Panc1 (cell line): ENCODE data around the gene MATCAP1. TPM values are rescaled to one million over a fixed set of nuclear protein-coding genes. Genes with fewer than 3 reads are reported as not detected.
A peak's percentile ranks its signal among the peaks of the same experiment; 100 is the strongest.

Source experiments
- ATAC-seq: fragments of 200-7000 bp; cut with Tn5 transposase; 2 replicates; pipeline ENCODE4 v1.9.1; 2020; ENCODE audit warnings: mild to moderate bottlenecking, moderate library complexity
- Bru-seq: library from RNA; stranded (reverse); fragments of 400-500 nt; gene quantifications from one replicate; lab custom pipeline; 2021; lab: Mats Ljungman, UMichigan
- BruChase-seq, 2 experiments: library from RNA; stranded (reverse); fragments of 400-500 nt; gene quantifications; one replicate each; lab custom pipeline; 2021; lab: Mats Ljungman, UMichigan
- BruUV-seq: library from RNA; stranded (reverse); fragments of 400-500 nt; replicated peaks from 2 replicates; lab custom pipeline; 2021; lab: Mats Ljungman, UMichigan
- CTCF ChIA-PET: fragments of 300-600 bp; sonication (Branson Sonifier 250); formaldehyde crosslinking; loops from one replicate; lab custom pipeline; 2022; ENCODE audit warnings: antibody characterized with exemption; lab: Charles Lee
- POLR2A ChIA-PET: fragments of 300-600 bp; sonication (Branson Sonifier 250); formaldehyde crosslinking; loops from one replicate; lab custom pipeline; 2022; ENCODE audit warnings: antibody characterized with exemption; lab: Charles Lee
- DNase-seq: peaks from one replicate; pipeline ENCODE4 v3.0.0-alpha.2; 2010; ENCODE audit warnings: low read depth, low spot score
- H3K27ac ChIP-seq: 2 replicates; pipeline ENCODE4 v1.5.1; 2011; ENCODE audit warnings: mild to moderate bottlenecking, low read length, inconsistent platforms
- H3K27me3 ChIP-seq: fragments of 200-500 bp; sonication (Bioruptor generic); 2 replicates; pipeline ENCODE4 v1.6.0; 2014; ENCODE audit warnings: low read length, inconsistent platforms; ENCODE audit not compliant: control insufficient read depth, insufficient read depth
- H3K36me3 ChIP-seq: fragments of 200-500 bp; sonication (Bioruptor generic); 2 replicates; pipeline ENCODE4 v1.5.1; 2014; ENCODE audit warnings: inconsistent platforms, mild to moderate bottlenecking, low read length, moderate library complexity; ENCODE audit not compliant: control insufficient read depth, insufficient read depth
- H3K4me1 ChIP-seq: 2 replicates; pipeline ENCODE4 v1.5.1; 2011; ENCODE audit warnings: inconsistent platforms, mild to moderate bottlenecking, low read length, moderate library complexity; ENCODE audit not compliant: control insufficient read depth, insufficient read depth
- H3K4me3 ChIP-seq, 2 experiments: 2 replicates each; pipeline ENCODE4 v1.5.1; 2011 to 2012; ENCODE audit warnings: low read depth in 2 of 2, low read length in 2 of 2, mild to moderate bottlenecking in 2 of 2, inconsistent platforms in 1 of 2, moderate library complexity in 1 of 2
- H3K9me3 ChIP-seq: fragments of 200-500 bp; sonication (Bioruptor generic); 2 replicates; pipeline ENCODE4 v1.5.1; 2014; ENCODE audit warnings: low read depth, mild to moderate bottlenecking, inconsistent platforms, low read length, moderate library complexity; ENCODE audit not compliant: control insufficient read depth, insufficient read depth
- POLR2AphosphoS5 ChIP-seq: IDR thresholded peaks from 2 replicates; pipeline ENCODE4 v1.6.1; 2012; ENCODE audit warnings: mild to moderate bottlenecking, low read depth, low read length, moderate library complexity
- SIN3A ChIP-seq: IDR thresholded peaks from 2 replicates; pipeline ENCODE4 v1.6.1; 2012; ENCODE audit warnings: low read depth, mild to moderate bottlenecking, low read length, moderate library complexity, borderline replicate concordance; ENCODE audit not compliant: insufficient read depth
- in situ Hi-C: cut with HindIII; loops from 2 replicates; pipeline ENCODE4 v1.10.0; 2016; ENCODE audit warnings: low sequenced_read_pairs, low pct_unique_long_range_greater_than_20kb
- intact Hi-C: fragments of 100-400 bp; cut with micrococcal nuclease; formaldehyde crosslinking; loops from one replicate; pipeline ENCODE4 v1.10.0; 2022; ENCODE audit not compliant: unreplicated experiment
- long read RNA-seq: library from polyadenylated mRNA; unstranded; transcript quantifications from one replicate; pipeline ENCODE4 v2.0.0, GENCODE V29; 2021; ENCODE audit not compliant: unreplicated experiment
- polyA plus RNA-seq: library from polyadenylated mRNA; unstranded; fragments of >200 nt; gene quantifications from one replicate; pipeline ENCODE4 v1.2.1, GENCODE V29; 2012; ENCODE audit warnings: missing spikeins; ENCODE audit not compliant: insufficient read length
- total RNA-seq: library from RNA; stranded (reverse); gene quantifications from one replicate; pipeline ENCODE4 v1.2.1, GENCODE V29; 2021; ENCODE audit not compliant: unreplicated experiment
- TF ChIP-seq, protein P1 (sequence below), 2 experiments: IDR thresholded peaks; 2 replicates each; pipeline ENCODE4 v1.6.1; 2011 to 2012; ENCODE audit warnings: low read depth in 2 of 2, control low read depth in 1 of 2, low read length in 1 of 2, mild to moderate bottlenecking in 1 of 2, moderate library complexity in 1 of 2; ENCODE audit not compliant: insufficient read depth in 1 of 2

MATCAP1 gene
- 13.9 TPM for total RNA-seq
- polyA plus RNA-seq: 13.6 TPM
- percentile 63 among the genes with signal in this experiment for Bru-seq, nascent RNA
- percentile 79 among the genes with signal in this experiment for BruChase-seq, experiment 1, labeled RNA remaining after a 2-hour chase
- BruChase-seq, experiment 2, labeled RNA remaining after a 6-hour chase: percentile 75 among the genes with signal in this experiment
- long read RNA-seq, partial matches to known transcripts: 1 of 9 reads
- long read RNA-seq, other reads (novel, unspliced or antisense): 6 of 9 reads

DNA sequence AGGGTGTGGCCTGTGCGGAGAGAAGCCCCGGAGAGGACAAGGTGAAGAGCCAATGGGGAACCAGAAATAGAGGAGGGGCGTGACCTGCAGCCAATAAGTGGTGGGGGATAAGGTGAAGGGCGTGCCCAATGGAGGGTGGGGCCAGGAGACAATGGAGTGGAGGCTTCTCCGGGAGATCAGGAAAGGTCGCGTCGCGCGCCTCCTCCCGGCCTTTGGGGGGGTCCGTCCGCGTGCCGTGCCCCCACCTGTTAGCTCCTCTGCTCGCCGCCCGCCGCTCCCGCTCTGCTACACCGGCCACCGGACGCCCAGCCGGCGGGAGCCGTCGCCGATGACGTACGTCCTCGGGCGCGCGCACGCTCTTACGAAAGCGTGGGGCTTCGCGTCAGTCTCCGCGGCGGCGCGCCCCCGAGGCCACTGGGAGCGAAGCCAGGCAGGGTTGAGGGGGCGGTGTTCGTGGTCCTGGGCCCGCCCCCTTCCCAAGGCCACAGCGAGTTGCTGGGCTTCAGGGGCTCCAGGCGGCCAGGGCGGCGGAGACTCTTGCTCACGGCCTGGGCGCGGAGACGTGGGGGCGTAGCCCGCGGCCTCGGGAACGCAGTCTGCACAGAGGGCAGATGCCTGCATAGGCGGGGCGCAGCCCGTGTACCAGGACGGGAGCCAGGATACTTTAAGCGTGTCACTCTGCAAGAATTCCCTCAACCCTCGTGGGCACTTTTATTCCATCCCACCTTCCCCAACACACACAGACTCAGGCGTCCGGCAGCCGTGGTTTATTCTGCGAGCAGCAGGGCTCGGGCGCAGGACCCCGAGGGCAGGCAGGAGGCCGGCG, at the start of gene MATCAP1:
TSS of gene MATCAP1 (minus strand) at position 337 of the 826 bp plus-strand sequence. CDS start 3,353 bp downstream, outside the sequence.
- H3K27me3 ChIP-seq: no peaks in the 10 kb centered on the region
- H3K36me3 ChIP-seq: peaks cover 4% of the 10 kb centered on the region; the same call in 1 of the 2 replicates
- peaks cover 8% of the 10 kb centered on the region for H3K4me1 ChIP-seq
- peak within 1 kb of the TSS; percentile 65 to 87 for H3K4me3 ChIP-seq
- ATAC-seq (peak; percentile 93), DNase-seq (peak; percentile 78)
- in situ Hi-C loops (no loop called here), intact Hi-C loops (loop anchor here (10.0 kb wide), 1 partner anchor 229 kb away; no protein-coding TSS in a partner anchor)
- POLR2A ChIA-PET: no interaction called here
- CTCF ChIA-PET: no interaction called here
- TF ChIP-seq POLR2AphosphoS5: peak; percentile 45; the same call in 1 of the 2 replicates
- TF ChIP-seq, protein P1, sequence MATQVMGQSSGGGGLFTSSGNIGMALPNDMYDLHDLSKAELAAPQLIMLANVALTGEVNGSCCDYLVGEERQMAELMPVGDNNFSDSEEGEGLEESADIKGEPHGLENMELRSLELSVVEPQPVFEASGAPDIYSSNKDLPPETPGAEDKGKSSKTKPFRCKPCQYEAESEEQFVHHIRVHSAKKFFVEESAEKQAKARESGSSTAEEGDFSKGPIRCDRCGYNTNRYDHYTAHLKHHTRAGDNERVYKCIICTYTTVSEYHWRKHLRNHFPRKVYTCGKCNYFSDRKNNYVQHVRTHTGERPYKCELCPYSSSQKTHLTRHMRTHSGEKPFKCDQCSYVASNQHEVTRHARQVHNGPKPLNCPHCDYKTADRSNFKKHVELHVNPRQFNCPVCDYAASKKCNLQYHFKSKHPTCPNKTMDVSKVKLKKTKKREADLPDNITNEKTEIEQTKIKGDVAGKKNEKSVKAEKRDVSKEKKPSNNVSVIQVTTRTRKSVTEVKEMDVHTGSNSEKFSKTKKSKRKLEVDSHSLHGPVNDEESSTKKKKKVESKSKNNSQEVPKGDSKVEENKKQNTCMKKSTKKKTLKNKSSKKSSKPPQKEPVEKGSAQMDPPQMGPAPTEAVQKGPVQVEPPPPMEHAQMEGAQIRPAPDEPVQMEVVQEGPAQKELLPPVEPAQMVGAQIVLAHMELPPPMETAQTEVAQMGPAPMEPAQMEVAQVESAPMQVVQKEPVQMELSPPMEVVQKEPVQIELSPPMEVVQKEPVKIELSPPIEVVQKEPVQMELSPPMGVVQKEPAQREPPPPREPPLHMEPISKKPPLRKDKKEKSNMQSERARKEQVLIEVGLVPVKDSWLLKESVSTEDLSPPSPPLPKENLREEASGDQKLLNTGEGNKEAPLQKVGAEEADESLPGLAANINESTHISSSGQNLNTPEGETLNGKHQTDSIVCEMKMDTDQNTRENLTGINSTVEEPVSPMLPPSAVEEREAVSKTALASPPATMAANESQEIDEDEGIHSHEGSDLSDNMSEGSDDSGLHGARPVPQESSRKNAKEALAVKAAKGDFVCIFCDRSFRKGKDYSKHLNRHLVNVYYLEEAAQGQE (IDR thresholded peaks at IDR 0.05; ENCODE audit: insufficient read depth in 1 of 2, low read depth in 2 of 2, low read length in 1 of 2): no peak
- H3K27ac ChIP-seq: peak within 1 kb of the TSS; percentile 77
- H3K9me3 ChIP-seq: no peaks in the 10 kb centered on the region
- BruUV-seq: no TSS peak

DNA sequence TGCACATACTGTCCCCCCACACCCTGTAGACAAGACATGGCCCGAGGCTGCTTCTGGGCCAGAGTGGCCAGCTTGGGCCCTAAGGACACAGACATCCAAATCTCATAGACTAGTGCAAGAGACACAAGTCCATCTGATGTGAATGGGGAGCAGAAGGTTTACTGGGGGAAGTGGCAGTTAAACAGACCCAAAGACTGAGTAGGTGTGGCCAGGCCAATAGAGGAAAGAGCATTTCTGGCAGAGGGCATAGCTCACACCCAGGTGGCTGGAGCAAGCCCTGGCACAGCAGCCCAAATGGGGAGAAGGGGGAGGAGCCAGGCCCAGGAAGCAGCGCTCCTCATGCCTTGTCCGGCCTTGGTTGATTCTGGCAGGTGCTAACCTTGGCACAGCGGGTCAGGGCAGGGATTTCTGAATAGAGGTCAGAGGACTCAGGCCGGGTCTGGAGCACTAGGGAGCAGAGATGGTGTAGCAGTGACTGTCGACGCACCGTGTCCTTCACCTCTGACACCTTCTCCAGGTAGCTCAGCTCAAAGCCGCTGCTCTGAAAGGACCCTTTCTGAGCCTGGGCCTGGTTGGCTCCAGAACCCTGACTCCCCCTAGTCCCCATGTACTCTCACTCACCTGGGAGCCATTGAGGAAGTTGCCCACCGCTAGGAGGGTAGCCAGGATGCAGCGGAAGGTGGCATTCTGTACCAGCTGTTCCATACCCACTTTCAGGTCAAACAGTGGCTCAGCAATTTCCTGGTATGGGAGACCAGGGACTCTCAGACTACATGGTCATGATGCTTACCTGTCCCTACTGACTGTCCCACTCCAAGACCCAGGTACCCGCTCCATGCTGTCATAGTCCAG, 47.3 kb upstream of the MATCAP1 start:
- no TSS peak for BruUV-seq
- intact Hi-C loops (no loop called here), in situ Hi-C loops (no loop called here)
- Histone ChIP-seq H3K27ac (no peak overlapping the region), H3K27me3 (no peaks in the 10 kb centered on the region), H3K36me3 (peaks cover 5% of the 10 kb centered on the region; the same call in 1 of the 2 replicates), H3K9me3 (no peaks in the 10 kb centered on the region), H3K4me1 (peaks cover 4% of the 10 kb centered on the region; the same call in 1 of the 2 replicates), H3K4me3 (no peak overlapping the region)
- CTCF ChIA-PET: no interaction called here
- DNase-seq (no peak), ATAC-seq (no peak)
- no peak for TF ChIP-seq SIN3A
- 0 out of 2 replicates have a peak, but pooled peaks have one; percentile 34 for TF ChIP-seq POLR2AphosphoS5
- POLR2A ChIA-PET: interaction anchor here (0.6 kb wide), 1 partner anchor 9 kb away, joined by 3 read pairs; no protein-coding TSS in a partner anchor
